NCI-H146 treated with DMSO at 0.1 percent for 48 hours (cell line): ENCODE results near the gene CCDC88B.
"Not testable (repeated sequence)": the region's sequence is repeated elsewhere in the genome, so short reads cannot be mapped to it uniquely, and the experiment has no call there.

Source experiments
- DNase-seq: peaks from one replicate; lab custom pipeline; 2025; ENCODE audit not compliant: unreplicated experiment; lab: John Stamatoyannopoulos, UW

The CCDC88B gene

DNA sequence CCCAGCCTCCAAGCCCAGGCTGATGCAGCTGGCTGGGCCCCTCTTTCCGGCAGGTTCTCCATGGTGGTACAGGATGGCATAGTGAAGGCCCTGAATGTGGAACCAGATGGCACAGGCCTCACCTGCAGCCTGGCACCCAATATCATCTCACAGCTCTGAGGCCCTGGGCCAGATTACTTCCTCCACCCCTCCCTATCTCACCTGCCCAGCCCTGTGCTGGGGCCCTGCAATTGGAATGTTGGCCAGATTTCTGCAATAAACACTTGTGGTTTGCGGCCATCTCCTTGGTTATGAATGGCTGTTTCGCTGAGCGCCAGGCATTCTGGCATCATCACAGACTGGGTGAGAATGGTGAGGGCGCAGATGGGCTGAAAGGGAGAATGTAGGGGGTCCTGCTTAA, 18.5 kb upstream of the CCDC88B start:
- no peak for DNase-seq

DNA sequence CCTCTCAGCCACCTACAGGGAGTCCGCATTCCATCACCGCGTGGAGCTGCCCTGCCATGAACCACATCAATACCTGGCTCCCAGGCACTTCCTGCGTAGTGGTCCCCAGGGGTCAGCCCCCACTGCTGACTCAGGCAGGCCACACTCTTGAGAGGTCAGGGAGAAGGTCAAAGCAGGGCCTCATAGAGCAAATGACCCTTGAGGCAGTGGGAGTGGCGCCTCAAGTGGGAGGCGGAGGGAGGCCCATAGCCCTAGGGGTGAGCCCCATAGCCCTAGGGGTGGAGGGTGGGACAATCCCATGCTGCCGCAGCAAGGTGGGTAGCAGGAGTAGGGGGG, 17.1 kb upstream of the CCDC88B start:
- DNase-seq = no peak

DNA sequence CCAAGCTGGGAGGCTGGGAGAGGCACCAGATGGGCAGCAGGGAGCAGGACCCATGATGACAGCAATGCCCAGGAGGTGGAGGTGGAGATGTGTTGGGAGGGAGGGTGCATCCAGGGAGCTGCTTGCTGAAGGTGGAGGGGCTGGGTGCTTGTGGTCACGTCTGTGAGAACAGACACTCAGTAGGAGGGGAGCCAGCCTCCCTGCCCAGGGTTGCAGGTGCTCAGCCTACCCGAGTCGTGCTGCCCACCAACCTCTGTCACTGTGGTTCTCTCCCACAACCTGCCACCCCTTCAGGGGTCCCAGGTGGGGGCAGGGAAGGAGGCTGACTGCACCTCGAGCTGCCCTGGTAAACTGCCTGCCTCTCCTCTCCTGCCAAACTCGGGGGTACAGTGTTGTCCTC, 16.6 kb upstream of the CCDC88B start:
- no peak for DNase-seq

DNA sequence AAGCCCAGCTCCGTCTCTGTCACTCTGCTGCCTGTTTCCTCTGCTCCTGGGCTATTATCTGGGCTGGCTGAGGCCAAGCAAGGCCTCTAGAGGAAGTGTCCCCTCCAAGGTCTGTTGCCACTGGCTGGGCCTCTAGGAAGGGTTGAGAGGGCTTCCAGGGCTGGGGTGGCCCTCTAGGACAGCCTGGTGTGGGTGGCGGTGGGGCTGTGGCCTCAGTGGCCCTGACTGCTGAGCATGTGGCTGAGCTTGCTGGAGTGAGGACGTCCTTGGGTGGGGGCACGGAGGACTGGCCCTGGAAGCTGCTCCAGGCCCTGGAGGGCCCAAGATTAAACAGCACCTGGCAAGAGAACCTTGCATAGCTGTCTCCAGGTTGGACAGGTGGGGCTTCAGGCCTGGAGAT, 16.0 kb upstream of the CCDC88B start:
- DNase-seq = not testable (repeated sequence)

DNA sequence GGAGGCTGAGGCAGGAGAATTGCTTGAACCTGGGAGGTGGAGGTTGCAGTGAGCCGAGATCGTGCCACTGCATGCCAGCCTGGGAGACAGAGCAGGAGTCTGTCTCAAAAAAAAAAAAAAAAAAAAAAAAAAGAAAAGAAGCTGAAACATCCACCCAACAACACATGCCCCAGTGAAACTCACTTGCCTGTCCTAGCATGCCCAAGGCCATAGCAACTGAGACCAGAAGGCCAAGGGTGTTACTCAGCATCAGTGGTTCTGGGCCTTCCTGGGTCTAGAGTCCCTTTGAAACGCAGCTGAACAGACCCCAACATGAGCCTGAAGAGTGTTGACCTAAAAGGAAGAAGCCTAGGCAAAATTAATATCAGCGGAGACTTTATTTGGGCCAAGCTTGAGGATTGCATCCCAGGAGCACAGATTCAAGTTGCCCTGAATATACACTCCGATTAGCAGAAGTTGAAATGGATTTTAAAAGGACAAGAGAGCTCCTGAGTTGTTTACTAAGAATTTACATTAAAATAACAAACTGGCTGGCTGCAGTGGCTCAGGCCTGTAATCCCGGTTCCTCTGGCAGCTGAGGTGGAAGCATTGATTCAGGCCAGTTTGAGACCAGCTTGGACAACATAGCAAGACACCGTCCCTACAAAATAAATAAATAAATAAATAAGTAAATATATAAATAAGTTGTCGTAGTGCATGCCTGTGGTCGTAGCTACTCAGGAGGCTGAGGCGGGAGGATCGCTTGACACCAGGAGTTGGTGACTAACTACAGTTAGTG, 15.1 kb upstream of the CCDC88B start:
- no peak for DNase-seq

DNA sequence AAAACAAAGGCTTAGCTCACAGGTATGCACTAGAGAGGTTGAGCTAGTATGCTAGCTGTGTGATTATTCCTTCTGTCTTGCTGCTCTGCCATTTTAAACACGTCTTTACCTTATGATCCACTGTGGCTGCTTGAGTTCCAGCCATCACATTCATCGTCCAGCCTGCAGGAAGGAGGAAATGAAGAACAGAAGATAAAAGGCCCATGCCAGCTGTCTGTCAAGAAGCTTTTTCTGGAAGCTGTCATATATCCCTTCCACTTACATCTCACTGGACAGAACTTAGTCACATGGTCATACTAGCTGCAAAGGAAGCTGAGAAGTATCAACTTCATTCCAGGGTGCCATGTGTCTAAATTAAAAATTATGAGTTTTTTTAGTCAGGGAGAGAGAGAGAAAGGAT, 12.6 kb upstream of the CCDC88B start:
- DNase-seq = no peak

DNA sequence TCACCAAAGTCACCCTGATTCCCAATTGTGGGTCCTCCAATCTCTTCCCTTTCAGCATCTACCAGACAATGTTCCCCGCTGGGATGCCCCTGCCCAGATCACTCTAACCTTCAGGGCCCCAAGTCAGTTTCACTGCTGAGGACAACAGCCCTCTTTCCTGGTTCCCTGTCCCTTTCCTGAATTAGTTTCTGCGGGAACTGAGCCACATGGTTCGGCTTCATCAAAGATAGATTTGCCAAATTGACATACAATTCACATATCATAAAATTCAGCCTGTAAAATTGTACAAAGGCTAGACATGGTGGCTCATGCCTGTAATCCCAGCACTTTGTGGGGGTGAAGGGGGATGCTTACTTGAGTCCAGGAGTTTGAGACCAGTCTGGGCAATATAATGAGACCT, 12.0 kb upstream of the CCDC88B start:
- DNase-seq = no peak

DNA sequence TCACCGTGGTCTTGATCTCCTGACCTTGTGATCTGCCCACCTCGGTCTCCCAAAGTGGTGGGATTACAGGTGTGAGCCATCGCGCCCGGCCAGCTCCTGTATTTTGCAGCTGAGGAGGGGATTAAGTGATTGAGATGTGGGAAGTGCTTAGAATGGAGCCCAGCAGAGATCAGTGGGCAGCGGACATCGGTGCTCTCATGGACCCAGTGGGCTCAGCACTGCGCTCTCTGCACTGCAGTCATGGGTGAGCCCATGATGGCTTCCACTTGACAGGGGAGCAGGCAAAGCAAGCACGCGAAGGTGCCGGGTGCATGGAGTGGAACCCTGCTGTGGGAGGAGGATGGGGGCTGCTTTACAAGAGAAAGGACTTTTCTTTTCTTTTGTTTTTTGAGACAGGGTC, 9.1 kb upstream of the CCDC88B start:
- DNase-seq = no peak

DNA sequence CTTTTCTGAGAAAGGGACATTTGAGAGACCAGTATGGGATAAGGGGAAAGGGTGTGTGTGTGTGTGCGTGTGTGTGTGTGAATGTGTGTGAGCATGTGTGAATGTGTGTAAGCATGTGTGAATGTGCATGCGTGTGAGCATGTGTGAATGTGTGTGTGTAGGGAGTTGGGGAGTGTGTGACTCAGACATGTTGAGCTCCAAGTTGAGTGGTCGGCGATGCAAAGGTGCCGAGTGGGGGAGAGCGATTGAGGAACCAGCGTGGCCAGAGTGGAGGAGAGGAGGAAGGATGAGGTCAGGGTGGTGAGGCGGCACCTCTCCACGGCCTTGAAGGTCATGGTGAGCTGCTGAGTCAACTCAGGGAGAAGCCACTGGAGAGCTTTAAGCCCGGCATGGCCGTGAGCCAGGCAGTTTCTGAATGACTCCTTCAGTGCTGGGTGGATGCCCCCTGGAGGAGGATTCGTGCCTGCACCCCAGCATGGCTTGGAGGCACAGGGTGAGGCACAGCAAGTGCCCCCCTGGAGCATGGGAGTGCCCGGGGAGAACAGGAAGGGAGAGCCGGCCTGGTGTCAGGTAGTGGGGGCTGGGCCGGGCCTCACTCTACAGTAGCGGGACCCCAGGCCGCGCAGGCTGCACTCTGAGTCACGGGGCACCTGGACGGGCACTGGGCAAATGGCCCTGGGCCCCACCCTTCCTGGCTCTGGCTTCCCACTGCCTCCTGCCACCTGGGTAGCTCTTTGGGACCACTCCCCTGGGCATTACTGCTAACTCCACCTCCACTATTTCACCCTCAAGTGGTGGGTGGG, 8.2 kb upstream of the CCDC88B start:
- no peak for DNase-seq

DNA sequence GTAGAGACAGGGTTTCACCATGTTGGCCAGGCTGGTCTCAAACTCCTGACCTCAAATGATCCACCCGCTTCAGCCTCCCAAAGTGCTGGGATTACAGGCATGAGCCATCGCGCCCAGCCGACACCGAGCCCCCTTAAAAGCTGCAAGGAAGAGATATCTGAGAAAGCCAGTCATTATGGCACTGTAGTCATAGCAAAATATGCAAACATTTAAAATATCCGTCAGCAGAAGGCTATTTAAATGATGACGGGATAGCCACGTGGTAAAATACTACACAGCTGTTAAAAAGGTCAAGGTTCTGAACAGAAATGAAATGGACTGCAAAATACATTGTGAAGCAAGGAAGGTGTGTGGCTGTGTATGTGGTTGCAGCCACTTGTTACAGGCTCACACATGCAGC, 6.4 kb upstream of the CCDC88B start:
- no peak for DNase-seq

DNA sequence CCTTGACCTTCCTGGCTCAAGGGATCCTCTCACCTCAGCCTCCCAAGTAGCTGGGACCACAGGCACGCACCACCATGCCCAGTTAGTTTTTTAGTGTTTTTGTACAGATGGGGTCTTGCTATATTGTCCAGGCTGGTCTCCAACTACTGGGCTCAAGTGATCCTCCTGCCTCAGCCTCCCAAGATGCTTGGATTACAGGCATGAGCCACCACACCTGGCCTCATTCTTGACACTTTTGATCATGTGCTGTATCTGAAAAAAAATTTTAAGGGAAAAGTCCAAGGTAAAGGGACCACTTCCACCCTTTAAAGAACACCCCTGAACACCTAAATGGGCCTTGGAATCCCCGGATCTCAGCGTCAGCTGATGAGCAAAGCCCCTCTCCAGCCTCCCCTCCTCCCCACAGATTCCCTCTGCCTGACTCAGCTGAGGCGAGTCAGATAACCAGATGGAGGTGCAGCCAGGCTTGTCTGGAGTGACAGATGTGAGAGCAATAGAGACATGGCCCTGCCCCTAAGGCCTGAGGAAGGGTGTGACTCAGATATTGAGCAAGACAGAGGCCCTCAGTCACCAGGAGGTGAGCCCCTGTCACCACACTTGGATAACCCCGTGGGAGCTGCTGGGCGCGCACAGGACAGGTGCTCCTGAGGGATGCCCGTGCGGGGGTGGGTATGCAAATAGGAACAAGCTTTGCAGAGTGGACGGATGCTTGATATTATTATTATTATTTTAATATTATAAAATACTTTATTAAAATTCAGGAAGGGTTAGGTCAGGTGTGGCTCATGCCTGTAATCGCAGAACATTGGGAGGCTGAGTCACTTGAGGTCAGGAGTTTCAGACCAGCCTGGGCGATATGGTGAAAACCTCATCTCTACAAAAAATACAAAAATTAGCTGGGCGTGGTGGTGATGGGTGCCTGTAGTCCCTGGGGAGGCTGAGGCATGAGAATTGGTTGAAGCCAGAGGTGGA, 5.0 kb upstream of the CCDC88B start:
- peak; percentile 71 for DNase-seq

DNA sequence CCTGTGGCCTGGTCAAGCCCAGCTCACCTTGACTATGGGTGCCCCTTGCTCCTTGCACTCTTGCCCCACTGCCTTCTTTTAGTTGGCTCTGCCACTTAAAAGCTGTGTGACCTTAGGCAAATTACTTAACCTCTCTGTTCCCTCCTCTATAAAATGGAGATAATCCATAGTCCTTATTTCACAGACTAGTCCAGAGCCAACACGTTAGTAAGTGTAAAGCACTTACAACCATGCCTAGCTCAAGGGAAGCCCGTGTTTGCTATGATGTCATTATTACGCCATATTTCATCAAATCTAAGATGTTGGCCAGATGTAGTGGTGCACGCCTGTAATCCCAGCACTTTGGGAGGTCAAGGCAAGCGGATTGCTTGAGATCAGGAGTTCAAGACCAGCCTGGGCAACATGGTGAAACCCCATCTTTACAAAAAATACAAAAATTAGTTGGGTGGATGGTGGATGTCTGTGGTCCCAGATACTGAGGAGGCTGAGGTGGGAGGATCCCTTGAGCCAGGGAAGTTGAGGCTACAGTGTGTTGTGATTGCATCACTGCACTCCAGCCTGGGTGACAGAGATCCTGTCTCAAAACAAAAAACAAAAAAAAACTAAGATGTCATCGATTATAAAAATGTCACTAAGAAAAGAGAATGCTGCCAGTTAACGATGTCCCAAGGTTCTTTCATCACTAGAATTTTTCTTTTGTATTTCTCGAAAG, 2.3 kb upstream of the CCDC88B start:
- DNase-seq = no peak

DNA sequence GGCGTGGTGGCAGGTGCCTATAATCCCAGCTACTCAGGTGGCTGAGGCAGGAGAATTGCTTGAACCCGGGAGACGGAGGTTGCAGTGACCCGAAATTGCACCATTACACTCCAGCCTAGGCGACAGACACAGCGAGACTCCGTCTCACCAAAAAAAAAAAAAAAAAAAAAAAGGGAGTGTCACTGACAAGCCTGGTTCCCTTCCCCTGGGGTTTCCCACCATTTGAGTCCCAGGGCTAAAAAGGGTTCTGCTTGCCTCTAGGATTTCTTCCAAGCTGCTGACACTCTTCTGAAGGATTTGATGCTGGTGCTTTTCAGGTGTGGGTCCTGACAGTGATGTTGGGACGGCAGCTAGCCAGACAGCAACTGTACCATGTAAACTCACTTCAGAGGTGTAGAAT, 1.3 kb upstream of the CCDC88B start:
- DNase-seq = no peak

DNA sequence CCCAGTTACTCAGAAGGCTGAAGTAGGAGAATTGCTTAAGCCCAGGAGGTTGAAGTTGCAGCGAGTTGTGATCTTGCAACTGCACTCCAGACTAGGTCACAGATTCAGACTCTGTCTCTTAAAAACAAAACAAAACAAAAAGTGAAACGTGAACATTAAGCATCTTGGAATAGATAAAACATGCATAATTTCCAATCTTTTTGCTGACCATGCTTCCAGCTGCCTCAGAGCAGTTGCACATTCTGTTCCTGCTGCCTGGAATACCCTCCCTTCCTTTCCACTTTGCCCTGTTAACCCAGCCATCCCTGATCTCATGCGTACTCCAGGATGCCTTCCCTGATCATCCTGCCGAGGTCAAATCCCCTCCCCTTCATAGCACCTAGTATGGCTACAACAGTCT, 718 bp upstream of the CCDC88B start:
- DNase-seq = no peak

DNA sequence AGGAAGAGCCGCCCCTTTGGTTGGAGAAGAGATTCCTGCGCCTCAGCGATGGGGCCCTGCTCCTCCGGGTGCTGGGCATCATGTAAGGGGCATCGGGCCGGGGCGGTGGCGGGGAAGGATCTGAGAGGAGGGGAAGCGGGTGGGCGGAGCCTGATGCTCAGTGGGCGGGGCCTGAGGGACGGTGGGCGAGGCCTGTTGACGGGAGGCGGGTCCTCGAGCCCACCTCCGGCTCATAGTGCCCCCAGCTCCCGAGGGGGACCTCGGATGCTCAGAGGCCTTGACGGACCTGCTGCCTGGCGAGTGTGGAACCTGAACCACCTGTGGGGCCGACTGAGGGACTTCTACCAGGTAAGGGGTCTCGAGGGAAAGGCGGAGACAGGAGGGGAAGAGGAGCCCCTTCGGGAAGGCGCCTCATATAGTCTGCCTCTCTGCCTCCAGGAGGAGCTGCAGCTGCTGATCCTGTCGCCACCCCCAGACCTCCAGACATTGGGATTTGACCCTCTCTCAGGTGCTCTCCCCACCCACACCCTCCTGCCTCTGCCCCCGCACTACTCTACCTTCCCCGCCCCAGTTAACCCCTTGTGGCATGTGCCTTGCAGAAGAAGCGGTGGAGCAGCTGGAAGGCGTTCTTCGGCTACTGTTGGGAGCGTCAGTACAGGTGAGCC, 799 bp downstream of the CCDC88B start:
- DNase-seq = peak; percentile 5

DNA sequence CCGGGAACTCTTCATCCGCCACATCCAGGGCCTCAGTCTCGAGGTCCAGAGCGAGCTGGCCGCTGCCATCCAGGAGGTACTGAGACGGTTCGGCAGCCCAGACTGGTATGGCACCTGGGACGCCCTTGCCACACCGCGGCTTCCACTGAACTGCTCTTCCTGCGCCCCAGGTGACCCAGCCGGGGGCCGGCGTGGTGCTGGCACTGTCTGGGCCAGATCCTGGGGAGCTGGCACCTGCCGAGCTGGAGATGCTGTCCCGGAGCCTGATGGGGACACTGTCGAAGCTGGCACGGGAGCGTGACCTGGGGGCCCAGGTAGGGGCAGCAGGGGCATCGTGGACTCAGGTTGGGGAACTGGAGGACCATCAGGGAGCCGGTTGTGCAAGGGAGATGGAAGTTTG, 1.4 kb downstream of the CCDC88B start:
- no peak for DNase-seq

DNA sequence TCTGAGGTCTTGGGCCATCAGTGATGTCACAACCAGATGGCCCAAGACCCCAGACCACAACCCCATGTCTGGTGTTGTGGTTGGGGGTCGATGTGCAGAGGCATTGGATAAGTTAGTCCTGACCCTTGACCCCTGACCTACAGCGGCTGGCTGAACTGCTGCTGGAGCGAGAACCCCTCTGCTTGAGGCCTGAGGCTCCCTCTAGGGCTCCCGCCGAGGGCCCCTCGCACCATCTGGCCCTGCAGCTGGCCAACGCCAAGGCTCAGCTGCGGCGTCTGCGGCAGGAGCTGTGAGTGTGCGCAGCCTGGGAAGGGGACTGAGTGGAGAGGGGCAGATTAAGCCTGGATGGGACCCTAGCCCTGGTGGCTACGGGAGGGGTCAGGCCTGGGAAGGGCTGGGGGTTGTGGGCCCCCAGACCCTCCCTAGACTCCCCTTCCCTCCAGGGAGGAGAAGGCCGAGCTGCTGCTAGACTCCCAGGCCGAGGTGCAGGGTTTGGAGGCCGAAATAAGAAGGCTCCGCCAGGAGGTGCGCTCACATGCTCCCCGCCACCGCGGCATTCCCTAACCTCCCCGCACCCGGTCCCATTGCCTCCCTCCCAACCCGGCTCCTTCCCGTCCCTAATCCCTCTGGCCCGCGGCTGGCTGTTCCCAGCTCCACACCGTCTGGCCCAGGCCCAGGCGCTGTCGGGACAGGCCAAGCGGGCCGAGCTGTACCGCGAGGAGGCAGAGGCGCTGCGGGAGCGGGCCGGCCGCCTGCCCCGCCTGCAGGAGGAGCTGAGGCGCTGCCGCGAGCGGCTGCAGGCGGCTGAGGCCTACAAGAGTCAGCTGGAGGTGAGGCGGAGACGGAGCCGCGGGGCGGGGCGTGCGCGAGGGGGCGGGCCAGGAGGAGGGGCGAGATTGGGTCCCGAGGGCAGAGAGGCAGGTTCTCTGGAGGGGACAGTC, 2.1 kb downstream of the CCDC88B start:
- DNase-seq = peak; percentile 35

DNA sequence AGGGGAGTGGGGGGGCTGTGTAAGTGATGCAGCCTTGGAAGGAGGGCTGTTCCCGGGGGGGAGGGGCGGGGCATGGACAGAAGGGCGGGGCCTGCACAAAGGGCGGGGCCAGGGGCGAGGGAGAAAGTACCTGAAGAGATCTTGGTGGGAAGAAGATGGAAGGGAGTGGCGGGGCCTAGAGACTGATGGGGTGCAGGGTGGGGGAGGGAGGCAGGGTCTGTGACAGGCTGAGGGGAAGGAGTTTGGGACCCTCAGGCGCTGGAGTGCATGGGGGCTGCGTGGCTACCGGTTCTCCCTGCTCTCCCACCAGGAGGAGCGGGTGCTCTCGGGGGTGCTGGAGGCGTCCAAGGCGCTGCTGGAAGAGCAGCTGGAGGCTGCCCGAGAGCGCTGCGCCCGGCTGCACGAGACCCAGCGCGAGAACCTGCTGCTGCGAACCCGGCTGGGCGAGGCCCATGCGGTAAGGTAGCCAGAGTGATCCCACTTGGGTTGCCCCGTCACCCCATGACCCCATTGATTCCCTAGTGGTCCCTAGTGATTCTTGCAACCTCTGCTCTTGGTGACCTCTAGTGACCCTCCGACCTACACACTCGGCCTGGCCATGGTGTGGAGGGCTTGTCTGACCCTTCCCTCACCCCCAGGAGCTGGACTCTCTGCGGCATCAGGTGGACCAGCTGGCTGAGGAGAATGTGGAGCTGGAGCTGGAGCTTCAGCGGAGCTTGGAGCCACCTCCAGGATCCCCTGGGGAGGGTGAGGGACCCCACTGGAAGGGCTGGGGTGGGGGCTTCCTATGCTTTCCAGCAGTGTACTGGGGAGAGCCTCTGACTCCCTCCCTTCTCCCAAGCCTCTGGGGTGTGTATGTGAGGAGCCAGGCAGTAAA, 3.1 kb downstream of the CCDC88B start:
- no peak for DNase-seq
